ENCODE measurements around the gene SPTBN5.

The SPTBN5 gene

DNA sequence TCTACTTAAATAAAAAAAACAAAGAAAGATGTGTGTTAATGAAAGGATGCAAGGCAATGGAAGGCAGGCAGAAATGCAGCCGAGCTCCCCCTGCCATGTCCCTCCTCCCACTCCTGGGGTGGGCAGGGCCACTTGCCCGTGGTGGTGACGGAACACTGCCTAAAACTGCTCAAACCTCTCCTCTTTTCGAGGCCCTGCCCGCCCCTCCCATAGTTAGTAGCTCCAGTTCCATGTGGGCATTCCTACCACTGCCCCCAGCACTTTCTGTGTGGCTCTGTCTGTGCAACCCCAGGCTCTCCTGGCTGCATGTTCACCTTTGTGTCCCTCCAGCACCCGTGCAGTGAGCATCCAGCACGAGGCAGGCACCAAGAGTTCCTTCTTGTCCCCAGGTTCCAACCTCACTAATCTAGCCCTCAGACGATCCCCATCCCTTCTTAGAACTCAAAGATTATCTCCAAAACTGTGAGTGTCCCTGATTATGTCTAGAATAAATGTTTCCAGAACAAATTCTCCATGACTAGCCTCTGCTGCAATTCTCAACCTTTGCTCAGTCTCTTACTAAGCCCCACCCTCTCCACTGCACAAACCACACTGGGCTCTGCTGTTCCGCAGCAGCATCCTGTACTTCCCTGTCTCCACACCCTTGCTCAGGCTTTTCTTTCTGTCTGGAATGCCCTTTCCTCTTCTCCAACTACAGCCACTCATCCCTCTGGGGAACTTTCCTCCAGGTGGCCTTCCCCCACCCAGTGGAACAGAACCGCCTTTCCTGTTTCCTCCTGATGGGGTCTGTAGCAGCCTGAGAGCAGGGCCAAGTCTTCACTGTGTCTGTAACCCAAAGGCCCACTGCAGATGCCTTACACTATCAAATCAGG is 32.6 kb upstream of the SPTBN5 start:
- peak; percentile 45 to 58 (median 51) for DNase-seq

DNA sequence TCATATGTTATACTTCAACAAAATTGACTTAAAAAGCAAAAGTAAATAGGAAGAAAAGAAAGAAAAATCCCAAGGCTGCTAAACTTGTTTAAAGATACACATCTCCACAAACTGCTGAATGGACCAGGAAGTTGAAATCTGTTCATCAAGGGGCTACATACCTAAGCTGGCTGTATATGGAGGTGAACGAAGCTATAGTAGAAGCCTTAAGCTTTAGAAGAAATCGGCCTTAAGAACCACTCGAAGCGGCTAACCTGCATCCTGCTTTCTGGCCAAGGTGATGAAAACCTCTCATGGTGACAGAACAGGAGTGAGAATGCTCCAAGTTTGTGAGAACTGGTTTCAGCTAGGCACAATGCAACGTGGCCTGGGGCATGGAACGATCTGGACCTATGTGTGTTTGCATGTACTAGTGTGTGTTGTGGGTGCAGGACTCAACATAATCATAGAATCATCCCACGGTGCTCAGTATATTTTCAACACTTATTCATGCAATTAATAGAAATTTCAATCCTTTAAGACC is 31.3 kb upstream of the SPTBN5 start:
- DNase-seq = no peak

DNA sequence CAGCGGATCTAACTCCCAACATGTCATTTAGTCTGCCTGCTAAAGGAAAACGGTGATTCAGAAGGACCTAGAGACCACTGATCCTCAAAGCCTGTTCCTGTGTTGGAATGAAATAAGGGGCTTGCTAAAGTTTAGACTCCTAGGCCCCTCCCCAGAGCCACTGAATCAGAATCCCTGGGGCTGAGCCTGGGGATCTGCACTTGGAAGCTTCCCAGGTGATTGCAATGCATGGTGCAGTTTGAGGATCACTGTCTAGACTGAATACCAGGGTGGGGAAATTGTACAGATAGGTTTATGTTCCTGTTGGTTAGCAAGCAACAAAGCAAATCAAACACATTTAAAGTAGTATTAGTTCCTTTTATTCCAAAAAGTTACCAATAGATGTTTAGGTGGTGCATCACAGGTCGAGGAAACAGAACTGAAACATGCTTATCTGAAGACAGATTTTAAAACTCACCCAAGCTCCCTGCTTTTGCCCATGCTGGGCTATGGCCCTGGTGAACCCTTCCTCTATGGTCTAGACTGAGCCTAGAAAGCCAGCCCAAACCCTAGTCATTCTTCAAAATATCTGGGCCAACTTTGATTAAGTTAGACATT is 29.6 kb upstream of the SPTBN5 start:
- no peak for DNase-seq

DNA sequence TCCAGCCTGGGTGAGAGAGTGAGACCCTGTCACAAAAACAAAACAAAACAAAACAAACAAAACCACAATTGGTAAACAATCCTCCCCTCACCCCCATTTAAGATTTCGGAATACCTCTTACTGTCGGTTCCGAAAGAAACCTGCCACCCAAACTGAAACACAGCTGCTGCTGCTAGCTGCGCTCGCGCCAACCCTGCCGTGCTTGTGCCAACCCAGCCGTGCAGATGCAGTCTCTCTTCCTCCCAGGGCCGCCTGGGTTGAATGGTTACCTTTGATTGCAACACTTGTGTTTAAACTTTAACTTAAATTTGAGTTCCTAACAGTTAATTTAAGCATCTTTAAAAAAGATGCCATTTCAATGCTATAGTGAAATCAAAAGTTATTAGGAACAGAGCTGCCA is 28.5 kb upstream of the SPTBN5 start:
- no peak for DNase-seq

DNA sequence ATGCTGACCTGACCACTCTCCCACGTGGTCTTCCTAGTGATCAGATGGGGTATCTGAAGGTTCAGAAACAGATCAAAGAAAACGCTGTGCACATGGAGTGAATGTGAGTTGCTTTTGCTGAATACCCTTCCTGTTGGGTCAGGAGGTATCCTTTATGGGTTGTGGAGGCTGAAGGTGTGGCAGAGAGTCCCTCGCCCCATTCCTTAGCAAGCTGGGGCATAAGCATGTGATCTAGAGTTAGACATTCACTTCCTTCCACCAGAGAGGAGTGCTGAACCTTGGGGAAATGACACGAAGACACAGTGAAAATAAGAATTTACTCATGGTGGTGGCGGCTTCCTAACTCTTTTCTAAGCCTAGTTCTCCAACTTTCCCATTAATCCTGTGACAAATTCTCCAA is 27.8 kb upstream of the SPTBN5 start:
- DNase-seq = no peak

DNA sequence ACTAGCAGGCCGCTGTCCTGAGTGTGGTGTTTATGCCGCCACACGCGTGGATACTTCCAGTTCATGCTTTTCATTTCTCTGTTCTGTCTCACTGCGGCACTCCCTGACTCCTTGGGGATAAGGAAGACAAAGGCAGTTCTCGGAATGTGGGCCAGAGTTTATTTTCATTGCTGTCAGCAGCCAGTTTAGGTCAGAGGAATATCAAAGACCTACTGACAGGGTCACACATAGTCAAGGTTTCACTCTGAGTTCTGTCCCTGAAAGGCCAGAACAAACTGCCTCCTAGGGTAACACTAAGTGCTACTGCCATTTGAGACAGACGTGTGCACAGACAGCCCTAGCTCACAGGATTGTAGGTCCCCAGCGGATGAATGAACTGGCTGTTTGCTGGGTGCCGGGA is 27.3 kb upstream of the SPTBN5 start:
- no peak for DNase-seq

DNA sequence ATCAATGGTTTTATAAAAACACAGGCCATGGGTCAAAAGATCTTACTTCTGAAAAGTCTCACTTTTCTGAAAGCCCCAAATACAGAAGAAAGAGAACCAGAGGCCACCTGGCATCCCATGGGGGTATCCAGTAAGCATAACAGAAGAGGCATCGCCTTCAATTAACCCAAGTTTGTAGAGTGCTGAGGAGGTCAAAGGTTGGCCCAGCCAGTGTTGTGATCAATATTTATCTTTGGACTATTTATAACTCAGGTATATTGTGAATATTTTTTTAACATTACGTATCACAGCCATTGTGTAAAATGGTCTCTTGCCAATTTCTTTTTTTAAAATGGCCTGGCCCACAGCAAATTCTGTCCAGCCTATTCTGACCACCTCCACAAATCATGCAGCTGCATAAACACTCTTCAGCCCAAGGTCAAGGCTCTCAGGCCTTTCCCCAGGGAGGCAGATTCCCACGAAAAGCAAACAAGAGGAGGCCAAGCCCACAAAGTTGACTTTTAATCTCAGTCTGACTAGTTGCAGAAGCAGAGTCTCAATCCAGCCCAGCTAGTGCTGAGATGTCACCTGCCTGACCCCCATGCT is 26.2 kb upstream of the SPTBN5 start:
- no peak for DNase-seq

DNA sequence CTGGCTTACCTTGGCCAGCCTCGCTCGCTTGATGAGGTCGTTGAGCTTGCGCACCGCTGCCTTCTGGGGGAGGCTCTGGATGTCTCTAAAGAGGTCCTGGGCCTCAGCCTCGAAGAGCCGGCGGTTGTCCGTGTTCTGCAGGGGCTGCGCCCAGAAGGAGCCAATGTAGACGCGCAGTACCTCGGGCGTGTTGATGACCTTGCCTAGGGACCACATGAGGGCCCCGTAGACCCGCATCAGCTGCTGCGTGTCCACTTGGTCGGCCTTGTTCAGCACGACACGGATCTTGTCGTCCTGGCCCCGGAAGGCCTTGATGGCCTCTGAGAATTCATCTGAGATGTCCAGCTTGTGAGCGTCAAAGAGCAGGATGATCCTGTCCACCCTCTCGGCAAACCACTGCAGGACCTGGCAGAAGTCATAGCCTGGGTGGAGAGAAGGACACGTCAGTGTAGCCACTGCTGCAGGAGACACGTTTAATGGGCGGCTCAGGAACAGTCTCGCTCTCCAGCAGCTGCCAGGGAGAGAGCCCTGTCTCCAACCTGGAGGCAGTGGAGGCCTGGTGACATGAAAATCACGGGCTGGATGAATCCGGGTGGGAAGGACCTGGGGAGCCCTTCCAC is 25.5 kb upstream of the SPTBN5 start:
- no peak for DNase-seq

DNA sequence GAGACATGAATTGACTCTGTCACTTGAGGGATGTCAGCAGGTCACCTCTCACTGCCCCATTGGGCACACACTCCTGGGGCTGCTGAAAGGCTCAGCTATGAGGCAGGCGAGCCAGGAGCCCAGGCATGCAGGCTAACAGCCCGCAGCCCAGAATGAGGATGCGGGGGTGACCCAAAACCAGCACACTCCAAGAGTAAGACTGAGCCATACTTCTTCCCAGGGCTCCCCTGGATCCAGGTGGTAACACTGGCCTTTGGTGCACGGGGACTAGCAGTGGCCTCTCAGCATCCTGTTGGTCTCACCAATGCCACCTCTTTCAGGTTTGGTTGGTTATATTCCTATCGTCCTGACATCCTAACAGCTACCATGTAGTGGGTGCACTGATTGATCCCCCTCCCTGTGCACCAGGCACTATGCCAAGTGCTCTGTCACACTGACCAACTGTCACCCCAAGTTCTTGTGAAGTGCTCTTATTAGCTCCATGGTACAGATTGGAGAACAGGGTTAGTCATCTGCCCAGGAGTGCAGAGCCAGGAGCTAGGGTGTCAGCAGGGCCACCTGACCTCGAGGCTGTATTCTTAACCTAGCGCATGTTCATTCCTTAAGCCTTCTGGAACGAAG is 24.8 kb upstream of the SPTBN5 start:
- no peak for DNase-seq

DNA sequence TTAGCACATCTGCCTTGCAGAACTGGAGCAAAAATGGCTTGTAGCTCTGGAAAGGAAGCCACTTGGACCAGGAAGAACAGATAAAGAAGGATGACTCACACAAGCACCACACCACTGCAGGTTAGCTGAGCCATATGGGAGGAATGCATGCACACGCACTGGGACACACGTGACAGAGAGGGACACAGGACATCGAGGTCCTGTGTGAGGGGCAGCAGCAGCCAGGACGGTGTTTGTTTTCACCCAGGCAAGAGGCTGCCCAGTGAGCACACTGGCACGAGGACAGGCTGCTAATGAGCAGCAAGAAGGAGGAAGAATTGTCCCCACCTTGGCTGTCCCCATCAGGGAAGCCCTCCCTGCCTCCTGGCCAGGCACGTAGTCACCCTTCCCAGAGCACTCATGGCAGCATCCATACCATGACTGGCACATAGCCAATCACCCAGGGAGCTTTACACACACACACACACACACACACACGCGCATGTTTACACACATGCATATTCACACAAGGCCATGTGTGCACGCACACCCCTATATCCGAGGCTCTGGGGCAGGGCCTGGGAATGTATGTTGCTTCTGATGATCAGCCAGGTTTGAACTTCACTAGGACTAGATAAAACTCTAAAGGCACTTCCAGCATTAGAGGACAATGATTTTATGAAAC is 24.0 kb upstream of the SPTBN5 start:
- DNase-seq = no peak

DNA sequence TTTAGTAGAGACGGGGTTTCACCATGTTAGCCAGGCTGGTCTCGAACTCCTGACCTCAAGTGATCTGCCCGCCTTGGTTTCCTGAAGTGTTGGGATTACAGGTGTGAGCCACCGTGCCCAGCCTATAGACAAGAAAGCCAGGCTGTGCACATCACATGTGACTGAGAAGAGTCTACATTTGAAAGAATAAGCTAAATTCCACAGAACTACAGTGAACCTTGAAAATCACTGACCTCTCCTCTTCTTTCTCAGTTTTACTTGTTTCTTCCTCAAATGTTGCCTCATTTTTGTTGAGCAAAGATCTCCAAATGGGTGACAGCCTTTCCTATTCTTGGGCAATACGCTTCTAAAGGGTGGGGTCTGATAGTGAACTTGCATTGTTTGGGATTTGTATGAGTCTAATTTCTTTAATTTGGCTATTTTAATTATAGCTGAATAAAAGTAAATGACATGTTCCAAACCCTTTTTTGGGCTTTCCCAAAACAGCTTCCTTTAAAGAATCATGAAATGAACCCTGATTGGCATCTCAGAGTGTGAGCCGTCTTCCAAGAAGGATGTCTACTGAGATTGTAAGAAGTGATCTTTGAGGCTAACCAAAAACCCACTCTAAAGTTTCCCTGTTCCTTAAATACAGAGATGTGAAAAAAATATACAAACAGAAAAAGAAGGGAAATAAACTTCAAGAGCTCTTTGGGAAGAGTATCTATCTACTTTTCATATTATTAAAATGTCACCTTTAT is 21.6 kb upstream of the SPTBN5 start:
- DNase-seq = peak; percentile 50 to 81 (median 72)

DNA sequence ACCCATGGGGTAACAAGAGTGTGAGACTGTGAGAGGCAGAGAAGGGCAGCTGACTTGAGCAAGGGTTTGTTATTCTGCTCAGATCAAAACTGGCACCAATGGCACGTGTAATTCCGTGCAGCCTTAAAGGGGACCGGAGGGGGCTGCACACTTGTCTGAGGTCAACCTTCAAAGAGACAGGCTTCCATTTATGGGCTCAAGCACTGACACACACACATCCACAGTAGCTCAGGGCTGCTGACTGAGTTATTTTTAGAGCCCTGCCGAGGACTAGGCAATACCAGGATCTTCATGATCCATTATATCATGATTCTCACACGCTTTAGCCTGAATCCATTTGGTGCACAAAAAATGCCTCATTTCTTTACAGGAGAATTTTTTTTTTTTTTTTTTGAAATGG is 20.6 kb upstream of the SPTBN5 start:
- DNase-seq = no peak

DNA sequence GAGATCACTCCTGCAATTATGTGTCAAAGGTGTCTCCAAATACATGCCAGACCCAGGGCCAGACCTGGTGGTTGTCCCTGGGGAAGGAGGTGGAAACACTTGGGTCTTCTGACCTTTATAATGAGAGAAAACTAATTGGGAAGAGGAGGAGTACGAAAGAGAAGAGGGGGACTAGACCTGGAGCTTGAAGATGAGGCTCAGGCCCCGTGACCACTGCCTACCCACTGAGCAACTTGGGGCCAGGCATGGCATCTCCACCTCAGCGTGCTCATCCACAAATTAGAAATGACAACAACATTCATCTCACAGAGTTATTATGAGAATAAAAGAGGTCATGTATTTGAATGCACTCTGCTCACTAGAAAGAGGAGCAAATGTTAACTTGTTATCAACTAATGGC is 19.4 kb upstream of the SPTBN5 start:
- no peak for DNase-seq

DNA sequence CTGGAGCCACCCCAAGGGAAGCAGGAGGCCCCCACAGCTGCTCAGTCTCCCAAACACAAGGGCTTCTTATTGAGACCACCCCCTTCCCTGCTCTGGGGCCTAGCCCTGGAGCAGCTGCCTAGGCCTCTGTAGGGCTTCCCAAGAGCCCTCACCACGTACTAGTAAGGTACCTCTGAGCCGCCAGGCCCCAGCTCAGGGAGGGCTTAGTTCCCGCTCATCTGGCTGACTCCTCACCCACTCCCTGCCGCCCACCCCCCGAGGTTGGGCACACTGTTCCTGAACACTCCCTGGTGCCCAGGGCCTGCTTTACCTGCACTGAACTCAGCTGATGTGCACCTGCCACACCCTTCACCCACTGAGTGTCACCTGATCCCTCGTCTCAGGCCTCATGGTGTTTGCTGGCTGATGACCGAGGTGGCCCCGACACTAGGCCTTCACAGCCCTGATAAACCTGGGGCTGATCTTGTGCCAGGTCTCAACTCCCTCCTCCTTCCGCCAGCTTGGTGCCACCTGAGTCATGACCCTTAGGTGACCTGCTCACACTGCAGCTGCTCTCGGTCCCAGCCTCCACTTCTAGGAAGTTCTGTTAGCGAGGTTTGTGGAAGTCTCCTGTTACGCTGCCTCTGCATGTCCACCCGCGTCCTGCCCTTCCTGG is 18.0 kb upstream of the SPTBN5 start:
- no peak for DNase-seq

DNA sequence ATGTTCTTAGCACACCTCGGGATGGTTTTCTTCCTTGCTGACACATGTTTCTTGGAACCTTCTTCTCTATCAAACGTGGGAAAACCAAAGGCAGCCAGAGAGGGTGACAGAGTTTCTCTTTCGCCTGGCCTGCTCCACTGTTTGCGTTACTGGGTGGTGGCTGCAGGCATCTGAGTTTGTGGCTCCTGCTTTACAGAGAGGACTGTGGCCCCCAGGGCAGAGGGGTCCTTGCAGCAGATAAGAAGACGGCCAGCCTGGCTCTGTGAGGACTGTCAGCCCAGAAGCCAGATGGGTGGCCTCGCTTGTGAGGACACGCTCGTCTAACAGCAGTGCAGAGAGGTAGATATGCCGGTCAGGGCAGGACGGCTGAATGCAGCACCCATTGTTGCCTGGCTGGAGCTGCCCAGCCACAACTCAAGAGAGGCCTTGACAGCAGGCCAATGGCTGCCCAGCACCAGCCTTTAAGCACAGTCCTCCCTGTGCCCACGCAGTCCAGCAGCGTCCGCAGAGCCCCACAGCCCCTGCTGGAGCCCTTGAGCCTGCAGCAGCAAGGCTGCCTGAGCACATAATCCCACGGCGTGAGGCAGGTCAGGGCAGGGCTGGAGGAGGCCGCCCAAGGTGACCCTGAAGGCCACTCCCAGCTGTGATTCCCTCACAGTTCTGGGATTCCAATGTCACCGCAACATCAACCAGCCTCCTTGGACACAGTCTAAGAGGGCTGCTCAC is 15.0 kb upstream of the SPTBN5 start:
- no peak for DNase-seq

DNA sequence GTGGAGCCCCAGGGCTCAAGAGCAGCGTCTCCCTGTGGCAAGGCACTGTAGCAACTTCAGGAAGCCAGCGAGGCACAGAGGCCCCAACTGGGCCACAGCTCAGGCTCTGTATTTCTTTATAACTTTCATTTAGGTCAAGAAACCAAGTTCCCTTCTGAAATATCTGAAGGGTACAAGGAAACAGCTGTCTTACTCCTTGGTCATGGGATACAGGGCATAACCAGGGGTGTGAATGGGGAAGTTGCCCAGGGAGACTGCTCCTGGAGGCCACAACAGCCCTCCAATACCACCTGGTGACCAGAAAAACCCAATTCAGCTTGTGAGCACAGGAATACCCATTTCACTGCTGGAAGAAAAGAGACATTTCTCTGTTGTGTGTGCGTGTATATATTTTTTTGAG is 13.3 kb upstream of the SPTBN5 start:
- peak in 2 of 3 donors; percentile 32 to 37 for DNase-seq

DNA sequence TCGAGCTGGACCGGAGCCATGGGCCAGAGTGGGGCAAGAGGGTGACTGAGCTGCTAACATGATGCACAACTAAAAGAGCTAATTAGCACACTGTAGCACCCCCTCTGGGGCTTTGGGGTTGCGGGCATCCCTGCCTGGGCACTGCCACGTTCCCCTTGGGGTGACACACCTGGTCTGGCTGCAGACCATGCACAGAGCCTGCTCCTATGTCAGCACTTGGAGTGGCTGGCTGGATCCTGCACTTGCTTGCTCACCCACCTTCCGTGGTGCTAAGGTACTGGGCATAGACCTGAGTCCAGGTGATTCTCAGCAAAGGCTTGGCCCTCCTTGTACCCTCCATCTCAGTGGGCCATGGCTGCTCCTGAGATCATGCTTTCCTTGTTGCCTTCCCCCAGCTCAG is 12.8 kb upstream of the SPTBN5 start:
- DNase-seq = no peak

DNA sequence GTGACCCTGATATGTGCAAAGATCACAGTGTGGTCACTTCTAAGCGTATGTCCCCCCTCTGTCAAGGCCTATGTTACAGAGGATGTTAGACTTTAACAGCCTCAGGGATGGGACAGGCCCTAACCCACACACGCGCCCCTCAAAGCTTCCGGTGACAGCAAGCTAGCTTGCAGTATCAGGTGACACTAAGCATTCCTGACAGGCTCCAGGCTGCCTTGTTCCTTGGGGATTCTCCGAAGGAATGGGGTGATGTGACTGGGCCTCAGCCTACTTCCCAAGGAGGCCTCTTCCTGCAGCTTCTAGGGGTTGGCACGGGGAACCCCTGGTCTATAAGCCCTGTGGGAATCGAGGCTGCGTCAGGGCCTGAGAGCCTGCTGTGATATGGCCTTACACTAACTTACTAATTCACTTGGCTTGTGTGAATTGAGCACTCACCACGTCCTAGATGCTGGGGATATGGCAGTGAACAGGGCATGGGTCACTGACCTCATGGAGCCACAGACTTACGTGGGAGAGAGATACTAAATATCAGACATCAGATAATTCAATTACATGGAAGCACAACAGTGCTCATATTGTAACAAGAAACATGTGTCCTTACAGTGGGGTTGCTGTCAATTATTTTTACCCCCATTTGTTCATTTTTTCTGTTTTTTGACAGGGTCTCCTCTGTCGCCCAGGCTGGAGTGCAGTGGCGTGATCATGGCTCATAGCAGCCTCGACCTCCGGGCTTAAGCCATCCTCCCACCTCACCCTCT is 11.4 kb upstream of the SPTBN5 start:
- DNase-seq = no peak

DNA sequence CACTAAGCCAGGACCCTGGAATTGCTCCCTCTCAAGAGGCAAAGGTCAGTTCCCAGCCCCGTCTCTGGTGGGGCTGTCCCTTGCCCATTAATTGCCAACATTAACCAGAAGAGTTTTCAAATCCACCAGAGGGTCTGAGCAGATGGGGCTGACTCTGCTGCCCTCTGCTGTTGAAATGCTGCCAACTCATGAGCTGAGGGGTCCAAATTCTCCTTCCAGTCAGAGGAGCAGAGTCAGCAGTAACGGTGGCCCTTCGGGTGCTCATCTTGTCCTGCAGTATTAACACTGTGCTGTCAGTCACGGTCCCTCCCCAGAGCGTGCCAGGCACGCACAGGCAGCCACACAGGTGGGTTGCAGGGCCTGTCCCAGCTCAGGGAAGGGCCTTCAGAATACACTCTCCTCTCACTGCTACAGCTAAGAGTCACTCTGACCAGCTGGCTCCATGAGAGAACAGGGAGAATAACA is 10.7 kb upstream of the SPTBN5 start:
- DNase-seq = peak; percentile 58 to 71 (median 64)

DNA sequence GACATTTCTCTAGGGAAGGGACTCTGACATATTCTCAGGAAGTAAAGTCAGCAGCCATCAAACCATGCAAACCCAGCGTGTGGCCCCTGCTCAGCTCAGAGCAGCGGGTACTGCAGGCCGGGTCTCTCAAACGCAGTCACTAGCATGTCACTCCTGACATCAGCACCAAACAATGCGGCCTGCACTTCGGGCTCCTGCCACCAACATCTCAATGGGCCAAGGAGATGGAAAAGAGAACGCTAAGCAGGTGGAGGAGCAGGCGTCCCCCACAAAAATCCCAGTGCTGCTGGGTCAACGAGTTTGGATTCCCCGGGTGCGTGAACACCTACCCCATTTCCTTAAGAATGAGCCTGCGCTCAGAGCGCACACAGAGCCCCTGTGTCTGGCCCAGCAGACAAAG is 9.9 kb upstream of the SPTBN5 start:
- DNase-seq = no peak

Measured in suppressor macrophage treated with lipopolysaccharide for 1 hour (primary cell).